ENCODE results near the gene MAP2K5.

Gene MAP2K5

GRCh38 chr15:67840749-67841512, 298.4 kb downstream of the MAP2K5 start:
- Histone ChIP-seq H3K27me3 (ENCODE audit: low read depth, low read length) (peaks cover 9% of the 10 kb centered on the region; the same call in 1 of the 2 replicates), H3K4me1 (ENCODE audit: low read length) (peaks cover 12% of the 10 kb centered on the region), H2AFZ (ENCODE audit: low read depth, low read length) (peak overlapping the region; percentile 82)

GRCh38 chr15:67841513-67841762, 298.9 kb downstream of the MAP2K5 start:
- Histone ChIP-seq H3K9me3 (ENCODE audit: insufficient read depth, low read length) (no peaks in the 10 kb centered on the region), H3K4me3 (ENCODE audit: low read length) (peak overlapping the region; percentile 85), H3K36me3 (replicated peaks; ENCODE audit: low read depth, low read length) (no peaks in the 10 kb centered on the region), H3K4me2 (ENCODE audit: low read length) (peak overlapping the region; percentile 96), H3K27me3 (ENCODE audit: low read depth, low read length) (0 out of 2 replicates have a peak, but pooled peaks cover 7% of the 10 kb centered on the region), H3K4me1 (ENCODE audit: low read length) (peaks cover 10% of the 10 kb centered on the region), H3K79me2 (ENCODE audit: low read length) (no peaks in the 10 kb centered on the region), H2AFZ (ENCODE audit: low read depth, low read length) (no peak overlapping the region), H3K27ac (ENCODE audit: low read length) (no peak overlapping the region), H4K20me1 (ENCODE audit: insufficient read depth, low read length) (no peaks in the 10 kb centered on the region), H3K9ac (ENCODE audit: low read length) (peak overlapping the region; percentile 95)
- TF ChIP-seq EZH2phosphoT487 (IDR thresholded peaks at IDR 0.05; ENCODE audit: low read depth) (no peak), CTCF (IDR thresholded peaks at IDR 0.05; ENCODE audit: low read depth, low read length) (no peak)

More at GRCh38 chr15:67840749-67841512, 298.4 kb downstream of the MAP2K5 start:
- H3K36me3 ChIP-seq (replicated peaks; ENCODE audit: low read depth, low read length): no peaks in the 10 kb centered on the region
- H3K79me2 ChIP-seq (ENCODE audit: low read length): no peaks in the 10 kb centered on the region
- H3K9me3 ChIP-seq (ENCODE audit: insufficient read depth, low read length): no peaks in the 10 kb centered on the region
- peak overlapping the region; percentile 96 for H3K4me2 ChIP-seq (ENCODE audit: low read length)
- H3K4me3 ChIP-seq (ENCODE audit: low read length): peak overlapping the region; percentile 85
- TF ChIP-seq EZH2phosphoT487 (IDR thresholded peaks at IDR 0.05; ENCODE audit: low read depth): no peak
- TF ChIP-seq CTCF (IDR thresholded peaks at IDR 0.05; ENCODE audit: low read depth, low read length): no peak
- H3K27ac ChIP-seq (ENCODE audit: low read length): peak overlapping the region; percentile 85
- H3K9ac ChIP-seq (ENCODE audit: low read length): peak overlapping the region; percentile 95
- H4K20me1 ChIP-seq (ENCODE audit: insufficient read depth, low read length): no peaks in the 10 kb centered on the region

GRCh38 chr15:67843092-67843501, 300.6 kb downstream of the MAP2K5 start:
- peaks cover 10% of the 10 kb centered on the region for H3K4me1 ChIP-seq (ENCODE audit: low read length)
- no peaks in the 10 kb centered on the region for H3K9me3 ChIP-seq (ENCODE audit: insufficient read depth, low read length)
- no peak overlapping the region for H3K4me3 ChIP-seq (ENCODE audit: low read length)
- H3K27me3 ChIP-seq (ENCODE audit: low read depth, low read length): no peaks in the 10 kb centered on the region
- no peak for TF ChIP-seq EZH2phosphoT487 (IDR thresholded peaks at IDR 0.05; ENCODE audit: low read depth)
- no peak for TF ChIP-seq CTCF (IDR thresholded peaks at IDR 0.05; ENCODE audit: low read depth, low read length)
- no peaks in the 10 kb centered on the region for H4K20me1 ChIP-seq (ENCODE audit: insufficient read depth, low read length)
- H3K4me2 ChIP-seq (ENCODE audit: low read length): no peak overlapping the region
- no peaks in the 10 kb centered on the region for H3K36me3 ChIP-seq (replicated peaks; ENCODE audit: low read depth, low read length)
- no peak overlapping the region for H2AFZ ChIP-seq (ENCODE audit: low read depth, low read length)
- no peak overlapping the region for H3K9ac ChIP-seq (ENCODE audit: low read length)
- H3K79me2 ChIP-seq (ENCODE audit: low read length): no peaks in the 10 kb centered on the region
- H3K27ac ChIP-seq (ENCODE audit: low read length): no peak overlapping the region

- H3K27ac ChIP-seq (ENCODE audit: low read length): no peak overlapping the region
- H4K20me1 ChIP-seq (ENCODE audit: insufficient read depth, low read length): no peaks in the 10 kb centered on the region
- no peaks in the 10 kb centered on the region for H3K27me3 ChIP-seq (ENCODE audit: low read depth, low read length)
- no peak overlapping the region for H3K9ac ChIP-seq (ENCODE audit: low read length)
- H3K4me2 ChIP-seq (ENCODE audit: low read length): no peak overlapping the region
- H3K79me2 ChIP-seq (ENCODE audit: low read length): no peaks in the 10 kb centered on the region
- peaks cover 10% of the 10 kb centered on the region for H3K4me1 ChIP-seq (ENCODE audit: low read length)
- H3K36me3 ChIP-seq (replicated peaks; ENCODE audit: low read depth, low read length): no peaks in the 10 kb centered on the region
- no peak overlapping the region for H2AFZ ChIP-seq (ENCODE audit: low read depth, low read length)
- H3K9me3 ChIP-seq (ENCODE audit: insufficient read depth, low read length): no peaks in the 10 kb centered on the region
- TF ChIP-seq CTCF (IDR thresholded peaks at IDR 0.05; ENCODE audit: low read depth, low read length) (no peak), EZH2phosphoT487 (IDR thresholded peaks at IDR 0.05; ENCODE audit: low read depth) (no peak)
- no peak overlapping the region for H3K4me3 ChIP-seq (ENCODE audit: low read length)
These were observed 301.3 kb downstream of the MAP2K5 start for GRCh38 chr15:67843571-67844387.

All from OCI-LY3 (cell line).